T-helper 17 cell (primary cell): ENCODE measurements around the gene APBA1. TPM values are rescaled to one million over a fixed set of nuclear protein-coding genes. Genes with fewer than 3 reads are reported as not detected.
"Not testable (repeated sequence)": the region's sequence is repeated elsewhere in the genome, so short reads cannot be mapped to it uniquely, and the experiment has no call there.

Experiments used
- ATAC-seq: fragments of 150-1000 bp; cut with Tn5 transposase; 2 replicates; pipeline ENCODE4 v1.10.0; 2021; ENCODE audit warnings: mild to moderate bottlenecking, moderate library complexity
- DNase-seq, 3 donors: peaks; one replicate each; pipeline versions ENCODE4 v3.0.0 to v3.0.0-alpha.2; 2020 to 2021
- H3K9me3 ChIP-seq: one replicate; pipeline ENCODE4 v1.7.0; 2013; ENCODE audit warnings: low read length, mild to moderate bottlenecking; ENCODE audit not compliant: control insufficient read depth, poor library complexity, severe bottlenecking
- H3K27ac Mint-ChIP-seq: one replicate; pipeline ENCODE4 v1.8.0; 2022; ENCODE audit warnings: mild to moderate bottlenecking, moderate library complexity, mixed read lengths
- H3K27me3 Mint-ChIP-seq: one replicate; pipeline ENCODE4 v1.8.0; 2022; ENCODE audit warnings: mixed read lengths
- H3K36me3 Mint-ChIP-seq: one replicate; pipeline ENCODE4 v1.8.0; 2022; ENCODE audit warnings: low read depth, mixed read lengths
- H3K4me1 Mint-ChIP-seq: one replicate; pipeline ENCODE4 v1.8.0; 2022; ENCODE audit warnings: mild to moderate bottlenecking, mixed read lengths
- H3K4me3 Mint-ChIP-seq: one replicate; pipeline ENCODE4 v1.8.0; 2022; ENCODE audit warnings: mild to moderate bottlenecking, moderate library complexity, mixed read lengths
- total RNA-seq, 4 donors: library from RNA in 2 of 4; stranded (reverse) in 2 of 4; gene quantifications; one replicate each; pipeline ENCODE4 v1.2.3 and lab custom pipeline; 2022 to 2026

Gene APBA1
- total RNA-seq, 2 donors from 2014 or later = 0.31 to 2.3 TPM

- no peaks in the 10 kb centered on the region for H3K9me3 ChIP-seq
- ATAC-seq = peak; percentile 74
- no peak overlapping the region for H3K4me3 Mint-ChIP-seq
- no peaks in the 10 kb centered on the region for H3K36me3 Mint-ChIP-seq
- peaks cover 8% of the 10 kb centered on the region for H3K4me1 Mint-ChIP-seq
- peak in 1 of 3 donors; percentile 33 for DNase-seq
- H3K27ac Mint-ChIP-seq = no peak overlapping the region
- H3K27me3 Mint-ChIP-seq = peaks cover 27% of the 10 kb centered on the region
Observed at GRCh38 chr9:69421908-69422801, 250.0 kb downstream of the APBA1 start.

- Mint-ChIP-seq H3K27ac (peak overlapping the region; percentile 4), H3K4me3 (no peak overlapping the region), H3K27me3 (peaks cover 27% of the 10 kb centered on the region), H3K4me1 (peaks cover 8% of the 10 kb centered on the region), H3K36me3 (no peaks in the 10 kb centered on the region)
- no peaks in the 10 kb centered on the region for H3K9me3 ChIP-seq
- no peak for ATAC-seq
- DNase-seq = no peak
Observed at GRCh38 chr9:69420611-69421270, 251.4 kb downstream of the APBA1 start.

- ATAC-seq (no peak), DNase-seq (no peak)
- Mint-ChIP-seq H3K4me1 (no peaks in the 10 kb centered on the region), H3K4me3 (no peak overlapping the region), H3K27me3 (peaks cover 30% of the 10 kb centered on the region), H3K27ac (no peak overlapping the region), H3K36me3 (no peaks in the 10 kb centered on the region)
- no peaks in the 10 kb centered on the region for H3K9me3 ChIP-seq
Observed at GRCh38 chr9:69412741-69413150, 259.4 kb downstream of the APBA1 start.

DNA sequence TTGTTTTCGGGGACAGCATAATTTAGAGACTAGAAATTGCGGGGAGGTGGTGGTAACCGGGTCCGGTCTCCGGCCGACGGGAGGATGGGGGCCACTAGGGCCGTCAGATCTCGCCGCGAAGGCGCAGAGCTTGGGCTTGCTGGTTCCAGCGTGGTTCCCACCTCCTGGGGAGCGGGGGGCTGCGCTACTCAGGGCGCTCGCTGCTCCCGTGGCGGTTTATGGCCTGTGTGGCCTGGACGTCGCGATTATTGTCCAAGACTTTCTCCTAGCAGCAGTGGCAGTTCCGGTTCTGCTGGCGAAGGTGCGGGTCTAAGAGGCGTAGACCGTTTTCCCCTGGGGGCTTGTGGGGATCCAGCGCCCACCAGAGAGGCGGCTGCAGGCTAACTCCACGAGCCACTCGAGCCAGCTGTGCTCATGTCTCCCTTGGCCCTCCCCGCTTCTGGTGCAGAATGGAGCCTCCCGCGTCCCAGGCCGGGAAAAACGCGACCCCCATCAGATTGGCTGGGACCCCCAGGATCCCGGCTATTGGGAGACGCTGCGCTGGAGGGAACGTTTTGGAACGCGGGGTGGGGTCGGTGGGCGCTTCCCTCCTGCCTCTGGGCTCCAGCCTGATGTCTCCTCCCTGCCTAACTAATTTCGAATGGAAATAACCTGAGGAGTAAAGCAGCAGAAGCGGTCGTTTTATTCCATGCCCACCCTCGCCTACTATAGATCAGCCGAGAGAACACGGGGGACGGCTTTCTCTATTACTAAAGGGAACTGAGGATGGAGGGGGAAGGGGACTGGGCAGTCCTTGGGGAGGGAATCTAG, 260.0 kb downstream of the APBA1 start:
- Mint-ChIP-seq H3K27me3 (peaks cover 30% of the 10 kb centered on the region), H3K36me3 (no peaks in the 10 kb centered on the region), H3K27ac (no peak overlapping the region), H3K4me1 (no peaks in the 10 kb centered on the region), H3K4me3 (no peak overlapping the region)
- no peak for DNase-seq
- H3K9me3 ChIP-seq = no peaks in the 10 kb centered on the region
- ATAC-seq = no peak

DNA sequence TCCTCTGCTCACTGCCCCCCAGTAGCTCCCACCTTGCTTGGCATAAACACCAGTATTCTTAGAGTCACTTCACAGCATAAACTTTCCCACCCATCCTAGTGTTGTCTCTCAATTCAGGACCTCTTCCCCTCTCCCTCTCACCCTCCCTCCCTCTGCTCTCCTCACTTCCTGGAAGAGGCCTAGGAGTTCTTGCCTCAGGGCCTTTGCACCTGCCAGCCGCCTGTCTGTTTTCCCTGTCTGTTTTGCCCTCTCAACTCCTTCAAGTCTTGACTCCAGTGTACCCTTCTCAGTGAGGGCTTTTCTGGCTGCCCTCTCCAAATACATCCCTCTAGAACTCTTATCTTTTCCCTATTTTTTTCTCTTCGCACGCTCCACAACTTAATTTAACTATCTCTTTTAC, 260.9 kb downstream of the APBA1 start:
- Mint-ChIP-seq H3K4me1 (no peaks in the 10 kb centered on the region), H3K36me3 (no peaks in the 10 kb centered on the region)

DNA sequence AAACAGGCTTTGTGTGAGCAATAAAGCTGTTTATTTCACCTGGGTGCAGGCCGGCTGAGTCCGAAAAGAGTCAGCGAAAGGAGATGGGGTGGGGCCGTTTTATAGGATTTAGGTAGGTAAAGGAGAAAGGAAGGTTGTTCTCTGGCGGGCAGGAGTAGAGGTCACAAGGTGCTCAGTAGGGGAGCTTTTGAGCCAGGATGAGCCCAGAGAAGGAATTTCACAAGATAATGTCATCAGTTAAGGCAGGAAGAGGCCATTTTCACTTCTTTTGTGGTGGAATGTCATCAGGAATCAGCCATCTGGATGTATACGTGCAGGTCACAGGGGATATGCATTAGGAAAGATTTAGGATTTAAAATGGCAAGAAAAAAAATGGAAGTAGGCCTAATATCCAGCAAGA, 262.2 kb downstream of the APBA1 start:
- H3K27me3 Mint-ChIP-seq = peaks cover 30% of the 10 kb centered on the region
- not testable (repeated sequence) for ATAC-seq, DNase-seq, H3K4me3 Mint-ChIP-seq, H3K4me1 Mint-ChIP-seq, H3K36me3 Mint-ChIP-seq, H3K9me3 ChIP-seq, H3K27ac Mint-ChIP-seq

More for the DNA sequence above, 260.9 kb downstream of the APBA1 start:
- DNase-seq = no peak
- ATAC-seq = no peak
- no peaks in the 10 kb centered on the region for H3K9me3 ChIP-seq
- Mint-ChIP-seq H3K27me3 (peaks cover 30% of the 10 kb centered on the region), H3K27ac (no peak overlapping the region), H3K4me3 (no peak overlapping the region)

- H3K9me3 ChIP-seq = no peaks in the 10 kb centered on the region
- DNase-seq (no peak), ATAC-seq (no peak)
- Mint-ChIP-seq H3K4me3 (no peak overlapping the region), H3K4me1 (no peaks in the 10 kb centered on the region), H3K36me3 (no peaks in the 10 kb centered on the region), H3K27me3 (peaks cover 22% of the 10 kb centered on the region), H3K27ac (no peak overlapping the region)
Observed at GRCh38 chr9:69400470-69400869, 271.7 kb downstream of the APBA1 start.

GRCh38 chr9:69397384-69398214, 274.6 kb downstream of the APBA1 start:
- Mint-ChIP-seq H3K27me3 (peaks cover 30% of the 10 kb centered on the region), H3K4me1 (no peaks in the 10 kb centered on the region), H3K36me3 (peaks cover 2% of the 10 kb centered on the region), H3K27ac (no peak overlapping the region), H3K4me3 (no peak overlapping the region)
- DNase-seq = no peak
- no peaks in the 10 kb centered on the region for H3K9me3 ChIP-seq
- no peak for ATAC-seq

GRCh38 chr9:69396759-69397158, 275.4 kb downstream of the APBA1 start:
- H3K27ac Mint-ChIP-seq = no peak overlapping the region
- peaks cover 2% of the 10 kb centered on the region for H3K36me3 Mint-ChIP-seq
- ATAC-seq = no peak
- H3K27me3 Mint-ChIP-seq = peaks cover 38% of the 10 kb centered on the region
- no peaks in the 10 kb centered on the region for H3K9me3 ChIP-seq
- no peak overlapping the region for H3K4me3 Mint-ChIP-seq
- H3K4me1 Mint-ChIP-seq = no peaks in the 10 kb centered on the region
- no peak for DNase-seq

- no peak overlapping the region for H3K4me3 Mint-ChIP-seq
- H3K9me3 ChIP-seq = no peaks in the 10 kb centered on the region
- peaks cover 2% of the 10 kb centered on the region for H3K36me3 Mint-ChIP-seq
- peaks cover 38% of the 10 kb centered on the region for H3K27me3 Mint-ChIP-seq
- H3K4me1 Mint-ChIP-seq = no peaks in the 10 kb centered on the region
- DNase-seq = no peak
- no peak overlapping the region for H3K27ac Mint-ChIP-seq
- no peak for ATAC-seq
Observed at GRCh38 chr9:69395718-69396117, 276.5 kb downstream of the APBA1 start.

GRCh38 chr9:69393425-69393824, 278.7 kb downstream of the APBA1 start:
- Mint-ChIP-seq H3K27me3 (peaks cover 48% of the 10 kb centered on the region), H3K4me1 (no peaks in the 10 kb centered on the region), H3K4me3 (no peak overlapping the region), H3K36me3 (peaks cover 2% of the 10 kb centered on the region), H3K27ac (no peak overlapping the region)
- DNase-seq (no peak), ATAC-seq (no peak)
- no peaks in the 10 kb centered on the region for H3K9me3 ChIP-seq

DNA sequence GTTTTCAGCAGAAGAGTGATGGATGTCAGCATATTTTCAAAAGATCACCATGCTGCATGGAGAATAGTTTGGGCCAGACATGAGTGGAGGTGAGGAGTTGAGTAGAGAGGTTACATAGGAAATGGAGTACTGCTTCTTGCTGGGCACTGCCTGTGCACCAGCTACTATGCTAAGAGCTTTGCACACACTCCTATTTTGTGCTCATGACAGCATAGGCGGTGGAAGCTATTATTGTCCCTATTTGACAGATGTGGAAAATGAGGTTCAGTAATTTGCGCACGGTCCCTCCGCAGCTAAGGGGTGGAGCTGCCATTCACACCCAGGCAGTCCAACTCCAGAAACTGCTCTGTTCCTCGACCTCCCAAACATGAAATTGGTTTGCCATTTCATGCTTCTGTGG, 279.3 kb downstream of the APBA1 start:
- no peak overlapping the region for H3K27ac Mint-ChIP-seq

More for the DNA sequence above, 279.3 kb downstream of the APBA1 start:
- DNase-seq (no peak), ATAC-seq (no peak)
- Mint-ChIP-seq H3K27me3 (peaks cover 53% of the 10 kb centered on the region), H3K4me3 (no peak overlapping the region), H3K4me1 (no peaks in the 10 kb centered on the region), H3K36me3 (peaks cover 2% of the 10 kb centered on the region)
- H3K9me3 ChIP-seq = no peaks in the 10 kb centered on the region
